Activated CD4-positive, alpha-beta T cell treated with anti-CD3 and anti-CD28 coated beads, Interleukin-2, amount 50 U/mL, for 1 hour (primary cell): ENCODE measurements around the gene DRC1.
"Not testable (repeated sequence)": the region's sequence is repeated elsewhere in the genome, so short reads cannot be mapped to it uniquely, and the experiment has no call there.

Experiments used
- DNase-seq: peaks from one replicate; pipeline ENCODE4 v3.0.0-alpha.2; 2020

DRC1 gene

DNA sequence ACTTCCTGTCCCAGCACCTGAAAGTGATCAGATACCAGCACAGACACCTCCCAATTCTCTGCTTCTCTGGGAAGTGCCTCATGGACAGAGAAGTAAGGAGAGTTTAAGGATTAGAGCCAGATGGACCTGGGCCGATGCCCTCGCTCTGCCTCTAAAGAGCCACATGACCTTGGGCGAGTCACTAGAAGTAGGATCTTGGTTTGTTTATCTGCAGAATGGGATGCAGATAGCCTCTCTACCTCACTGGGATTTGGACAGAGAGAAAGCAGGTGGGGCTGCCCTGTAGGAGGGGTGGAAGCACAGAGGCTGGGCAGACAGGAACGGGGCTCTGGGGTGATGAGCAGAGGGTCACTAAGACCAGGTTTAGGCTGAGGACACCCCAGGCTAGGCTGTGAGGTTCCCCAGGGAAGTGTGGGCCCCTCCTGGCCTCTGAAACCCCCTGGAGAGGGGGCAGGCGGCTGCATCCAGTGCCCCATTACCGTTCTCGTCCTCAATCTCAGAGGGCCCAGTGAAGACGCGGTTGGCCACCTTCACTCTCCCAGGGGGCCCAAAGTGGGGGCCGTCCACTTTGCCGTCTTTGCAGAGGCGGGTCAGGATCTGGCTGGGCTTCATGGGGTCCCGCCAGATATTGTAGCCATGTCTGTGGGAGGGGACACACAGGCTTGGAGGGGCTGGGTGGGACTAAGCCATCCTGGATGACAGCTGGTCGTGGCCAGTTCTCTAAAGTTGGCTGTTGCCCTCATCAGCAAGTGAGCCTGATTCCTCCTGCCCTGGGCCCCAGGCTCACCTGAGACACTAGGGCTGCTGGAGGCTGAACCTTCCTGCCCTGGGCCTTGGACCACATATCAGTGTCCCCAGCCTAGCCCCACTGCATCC lies 62.9 kb downstream of the DRC1 start:
- DNase-seq, result no peak

DNA sequence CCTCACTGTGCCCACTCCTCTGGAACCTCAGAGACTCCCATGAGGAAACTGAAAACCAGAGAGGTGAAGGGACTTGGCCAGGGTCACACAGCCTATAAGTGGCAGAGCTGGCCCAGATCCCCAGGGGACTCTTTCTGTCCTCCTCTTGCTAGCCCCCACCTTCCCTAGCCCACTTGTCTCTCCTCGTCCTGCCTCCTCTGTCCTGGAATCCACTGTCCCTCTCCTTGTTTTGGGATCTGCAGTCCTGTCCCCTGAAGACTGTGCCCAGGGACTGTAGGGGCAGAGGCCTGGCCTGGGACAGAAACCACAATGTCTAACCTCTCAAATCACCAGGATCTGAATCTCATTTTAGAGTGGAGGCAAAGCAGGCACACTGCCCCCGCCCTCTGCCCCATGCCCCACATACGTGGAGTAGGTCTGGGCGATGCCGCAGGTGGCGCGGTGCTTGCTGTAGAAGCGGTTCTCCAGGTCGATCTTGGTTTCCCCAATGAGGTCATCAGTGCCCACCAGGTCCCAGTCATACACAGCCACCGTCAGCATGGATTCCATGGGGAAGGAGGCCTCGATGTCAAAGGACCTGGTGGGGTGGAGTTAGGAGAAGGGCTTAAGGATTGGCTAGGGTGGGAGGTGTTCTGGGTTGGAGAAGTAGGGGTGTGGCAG lies 63.7 kb downstream of the DRC1 start:
- no peak for DNase-seq

- DNase-seq, result no peak
Measured at GRCh38 chr2:26465981-26466471, 64.3 kb downstream of the DRC1 start.

DNA sequence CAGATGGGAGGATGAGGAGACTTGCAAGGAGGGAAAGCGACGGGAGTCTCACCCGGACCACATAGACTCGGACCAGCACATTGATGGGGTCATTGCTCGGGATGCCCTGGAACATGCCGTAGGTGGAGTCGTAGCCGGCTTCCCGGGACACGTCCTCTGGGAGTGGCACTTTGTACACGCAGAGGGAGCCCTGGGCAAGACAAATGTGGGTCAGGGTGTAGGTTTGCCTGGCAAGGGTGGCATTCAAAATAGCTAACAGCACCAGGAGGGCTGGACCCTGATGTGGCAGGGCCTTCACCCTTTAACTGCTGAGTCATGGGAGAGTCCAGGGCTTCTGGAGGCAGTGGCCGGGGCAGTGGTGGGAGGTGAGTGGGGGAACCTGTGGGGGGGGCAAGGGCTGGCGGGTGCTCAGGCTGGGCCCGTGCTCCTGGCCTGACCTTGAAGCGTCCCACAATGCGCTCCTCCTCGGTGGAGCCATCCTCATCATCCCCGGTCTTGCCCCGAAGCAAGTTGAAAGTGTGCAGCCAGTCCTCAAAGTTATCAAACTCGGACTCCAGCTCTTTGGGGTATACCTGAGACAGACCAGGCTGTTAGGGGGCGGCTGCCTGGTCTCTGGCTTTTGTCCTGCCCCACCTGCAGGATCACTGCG lies 65.1 kb downstream of the DRC1 start:
- no peak for DNase-seq

- DNase-seq, result not testable (repeated sequence)
Measured at GRCh38 chr2:26468544-26468943, 66.8 kb downstream of the DRC1 start.

DNA sequence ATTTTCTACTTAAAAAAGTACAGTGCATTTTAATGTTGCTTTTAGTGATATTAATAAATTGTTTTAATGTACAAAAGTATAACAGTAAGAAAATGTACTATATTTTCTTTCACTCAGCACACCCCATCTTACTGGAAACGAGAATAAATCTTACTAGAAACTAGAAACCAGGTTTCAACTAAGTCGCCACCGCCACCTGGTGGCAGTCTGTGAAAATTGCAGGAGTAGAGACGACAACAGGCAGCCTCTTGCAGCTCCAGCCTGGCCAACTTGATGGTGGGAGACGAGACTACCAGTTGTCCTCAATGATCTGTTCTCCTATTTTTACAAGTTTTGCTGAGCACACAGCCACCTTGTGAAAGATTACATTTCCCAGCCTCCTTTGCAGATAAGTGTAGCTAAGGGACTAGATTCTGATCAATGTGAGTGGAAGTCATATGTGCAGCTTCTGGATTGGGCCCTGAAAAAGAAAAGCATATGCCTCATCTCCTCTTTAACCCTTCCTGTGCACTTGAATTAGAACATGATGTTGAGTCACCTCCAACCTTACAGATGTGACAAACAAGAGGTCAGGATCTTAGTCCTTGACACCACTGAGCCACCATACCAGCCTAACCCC lies 67.5 kb downstream of the DRC1 start:
- peak; percentile 30 for DNase-seq

GRCh38 chr2:26469955-26470354 lies 68.2 kb downstream of the DRC1 start:
- no peak for DNase-seq

- no peak for DNase-seq
Measured at GRCh38 chr2:26470601-26471260, 69.0 kb downstream of the DRC1 start.

DNA sequence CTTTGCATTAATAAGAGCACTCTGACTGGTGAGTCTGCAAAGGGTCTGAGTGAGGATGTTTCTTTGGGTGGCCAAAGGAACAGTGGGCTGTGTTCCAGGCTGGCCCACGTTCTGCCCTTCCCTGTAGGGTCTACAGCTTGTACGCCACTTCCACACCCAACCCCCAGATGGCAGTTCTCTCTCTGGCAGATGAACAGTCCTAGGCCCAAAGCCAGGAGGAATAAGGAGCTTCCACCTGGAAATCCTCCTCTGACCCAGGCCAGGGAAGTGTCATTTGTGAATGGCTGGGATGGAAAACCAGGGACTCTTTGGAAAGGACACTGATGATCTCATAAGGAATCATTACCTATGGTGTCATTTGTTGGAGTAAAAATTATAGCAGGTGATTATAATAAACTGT lies 69.6 kb downstream of the DRC1 start:
- no peak for DNase-seq

- no peak for DNase-seq
Measured at GRCh38 chr2:26471766-26472706, 70.3 kb downstream of the DRC1 start.

DNA sequence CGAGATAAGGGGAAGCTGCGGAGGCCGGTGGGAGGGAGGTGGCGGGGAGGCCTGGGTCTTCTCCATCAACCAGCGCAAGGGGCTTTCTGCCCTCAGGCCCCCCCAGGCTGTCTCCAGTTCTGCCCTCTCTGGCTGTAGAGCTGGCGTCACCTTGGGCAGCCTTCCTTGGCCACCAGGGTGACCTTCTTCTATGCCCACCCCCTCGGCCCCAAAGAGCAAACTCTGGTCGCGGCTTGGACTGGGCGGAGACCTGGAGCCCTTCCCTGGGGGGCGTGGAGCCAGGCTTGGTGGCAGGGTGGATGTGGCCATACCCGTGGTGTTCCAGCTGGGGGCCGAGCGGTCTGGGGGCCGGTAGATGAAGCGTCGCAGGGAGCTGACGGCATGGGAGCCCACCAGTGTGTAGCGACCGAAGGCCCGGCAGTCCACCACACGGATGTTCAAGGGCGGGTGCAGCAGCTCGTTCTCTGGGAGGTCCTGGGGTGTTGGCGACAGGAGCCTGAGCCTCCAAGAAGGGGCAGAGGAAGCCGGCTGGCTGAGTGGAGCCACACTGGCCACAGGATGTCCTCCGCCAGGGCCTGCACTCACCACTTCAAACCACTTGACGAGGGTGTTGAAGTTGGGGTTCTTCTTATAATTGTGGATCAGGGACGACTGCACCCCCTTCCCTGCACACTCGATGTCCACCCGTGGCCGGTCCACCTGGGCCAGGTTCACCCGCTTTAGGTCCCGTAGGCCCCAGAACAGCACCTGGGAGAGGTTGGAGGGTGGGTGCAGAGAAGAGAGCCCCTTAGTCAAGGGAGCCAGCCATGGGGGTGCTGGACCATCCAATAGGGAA lies 71.3 kb downstream of the DRC1 start:
- no peak for DNase-seq

GRCh38 chr2:26473796-26474195 lies 72.1 kb downstream of the DRC1 start:
- no peak for DNase-seq

GRCh38 chr2:26474261-26474785 lies 72.6 kb downstream of the DRC1 start:
- DNase-seq, result no peak

- no peak for DNase-seq
Measured at GRCh38 chr2:26475037-26475436, 73.3 kb downstream of the DRC1 start.

GRCh38 chr2:26475832-26476501 lies 74.2 kb downstream of the DRC1 start:
- no peak for DNase-seq

- DNase-seq, result no peak
Measured at GRCh38 chr2:26477126-26477910, 75.6 kb downstream of the DRC1 start.

GRCh38 chr2:26477911-26478253 lies 76.2 kb downstream of the DRC1 start, which contains the start of gene OTOF:
Gene OTOF (minus strand): TSS chr2:26478124.
- DNase-seq, result no peak

GRCh38 chr2:26478366-26478765 lies 76.6 kb downstream of the DRC1 start:
- no peak for DNase-seq
